DOHH2 (cell line): ENCODE measurements around the gene RNF130.
"Not testable (repeated sequence)": the region's sequence is repeated elsewhere in the genome, so short reads cannot be mapped to it uniquely, and the experiment has no call there.

Source experiments
- H3F3A ChIP-seq: fragments of 200-600 bp; sonication (generic), shearing (Covaris generic); 2 replicates; pipeline ENCODE4 v1.6.0; 2016; ENCODE audit warnings: antibody characterized with exemption, mild to moderate bottlenecking; ENCODE audit not compliant: control insufficient read depth, insufficient read depth
- H3K27ac ChIP-seq: fragments of 200-600 bp; sonication (generic); 2 replicates; pipeline ENCODE4 v1.5.1; 2014; ENCODE audit warnings: low read depth, mild to moderate bottlenecking, low read length, moderate library complexity
- H3K27me3 ChIP-seq: fragments of 200-600 bp; sonication (generic); 2 replicates; pipeline ENCODE4 v1.6.1; 2014; ENCODE audit warnings: mild to moderate bottlenecking, low read length, mixed read lengths; ENCODE audit not compliant: control insufficient read depth
- H3K36me3 ChIP-seq: fragments of 200-600 bp; sonication (generic); 2 replicates; pipeline ENCODE4 v1.6.1; 2014; ENCODE audit warnings: mild to moderate bottlenecking, low read length, moderate library complexity, mixed read lengths; ENCODE audit not compliant: control insufficient read depth
- H3K4me1 ChIP-seq: fragments of 200-600 bp; sonication (generic); 2 replicates; pipeline ENCODE4 v1.6.1; 2014; ENCODE audit warnings: mild to moderate bottlenecking, low read length, mixed read lengths; ENCODE audit not compliant: control insufficient read depth
- H3K4me2 ChIP-seq: fragments of 200-600 bp; sonication (generic); 2 replicates; pipeline ENCODE4 v1.6.0; 2014; ENCODE audit warnings: mild to moderate bottlenecking, low read length, moderate library complexity
- H3K4me3 ChIP-seq: fragments of 200-600 bp; sonication (generic); 2 replicates; pipeline ENCODE4 v1.5.1; 2014; ENCODE audit warnings: mild to moderate bottlenecking, low read length, mixed read lengths
- H3K79me2 ChIP-seq: fragments of 200-600 bp; sonication (generic); 2 replicates; pipeline ENCODE4 v1.6.1; 2014; ENCODE audit warnings: mild to moderate bottlenecking, low read length, mixed read lengths; ENCODE audit not compliant: control insufficient read depth
- H3K9me2 ChIP-seq: fragments of 200-600 bp; sonication (generic); replicated peaks from 2 replicates; pipeline ENCODE4 v1.6.1; 2014; ENCODE audit warnings: mild to moderate bottlenecking, low read length, mixed read lengths; ENCODE audit not compliant: control insufficient read depth
- H3K9me3 ChIP-seq: fragments of 200-600 bp; sonication (generic); 2 replicates; pipeline ENCODE4 v1.6.1; 2014; ENCODE audit warnings: antibody characterized with exemption, low read length, mixed read lengths; ENCODE audit not compliant: control insufficient read depth, insufficient read depth
- H4K20me1 ChIP-seq: fragments of 200-600 bp; sonication (generic); 2 replicates; pipeline ENCODE4 v1.6.0; 2014; ENCODE audit warnings: low read depth, mild to moderate bottlenecking, antibody characterized with exemption, low read length, moderate library complexity; ENCODE audit not compliant: control insufficient read depth, insufficient read depth
- CTCF ChIP-seq: fragments of 200-600 bp; sonication (generic); IDR thresholded peaks from one replicate; pipeline ENCODE4 v1.5.1; 2014; ENCODE audit warnings: antibody characterized with exemption, mild to moderate bottlenecking, low read depth, low read length; ENCODE audit not compliant: poor library complexity, severe bottlenecking
- EZH2phosphoT487 ChIP-seq: fragments of 200-600 bp; sonication (generic); IDR thresholded peaks from 2 replicates; pipeline ENCODE4 v1.6.1; 2017; ENCODE audit warnings: borderline replicate concordance, mild to moderate bottlenecking, antibody characterized with exemption, low read length, moderate library complexity, mixed read lengths

Gene RNF130

DNA sequence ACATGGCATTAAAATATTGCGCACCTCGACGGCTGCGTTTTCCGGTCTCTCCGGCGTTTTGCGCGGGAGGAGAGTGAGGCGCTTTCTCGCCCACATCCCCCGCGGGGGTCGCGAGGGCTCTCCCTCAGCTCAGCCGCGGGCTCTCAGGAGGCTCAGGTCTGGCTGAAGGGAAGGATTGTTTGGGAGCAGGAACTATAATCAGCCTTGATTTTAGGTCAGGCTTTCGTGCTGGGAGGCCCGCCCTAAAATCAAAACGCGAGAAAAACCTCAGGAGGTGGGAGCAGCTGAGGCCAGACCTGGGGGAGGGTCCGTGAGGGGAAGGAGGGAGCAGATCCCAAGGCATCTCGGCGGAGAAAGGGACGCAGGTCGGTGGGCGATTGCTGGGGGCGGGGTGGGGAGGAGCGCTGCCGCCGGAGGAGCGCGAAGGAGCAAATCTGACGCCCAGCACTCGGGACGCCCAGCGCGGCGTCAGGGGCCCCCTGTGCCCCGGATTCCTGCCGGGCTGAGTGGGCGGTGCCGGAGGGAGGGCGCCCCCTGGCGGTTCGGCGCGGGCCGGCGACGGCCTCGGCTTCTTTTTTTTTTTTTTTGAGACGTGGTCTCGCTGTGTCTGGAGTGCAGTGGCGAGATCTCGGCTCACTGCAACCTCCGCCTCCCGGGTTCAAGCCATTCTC, 18.7 kb upstream of the RNF130 start:
- no peaks in the 10 kb centered on the region for H3K27me3 ChIP-seq

GRCh38 chr5:180089628-180090027, 18.1 kb upstream of the RNF130 start:
- H3K9me3 ChIP-seq, H3K36me3 ChIP-seq, H3K9me2 ChIP-seq, H3K27me3 ChIP-seq, H3K4me1 ChIP-seq, H3K4me2 ChIP-seq, H3K4me3 ChIP-seq, H3K27ac ChIP-seq, H3F3A ChIP-seq, H4K20me1 ChIP-seq, H3K79me2 ChIP-seq: not testable (repeated sequence)

More for the DNA sequence above, 18.7 kb upstream of the RNF130 start:
- Histone ChIP-seq H3K4me1 (no peaks in the 10 kb centered on the region), H3K9me2 (no peaks in the 10 kb centered on the region), H3K79me2 (no peaks in the 10 kb centered on the region), H3K4me3 (peak overlapping the region; percentile 50; the same call in 1 of the 2 replicates), H3K4me2 (peak overlapping the region; percentile 62), H3K9me3 (no peaks in the 10 kb centered on the region), H3K36me3 (no peaks in the 10 kb centered on the region), H3F3A (no peaks in the 10 kb centered on the region), H3K27ac (no peak overlapping the region), H4K20me1 (no peaks in the 10 kb centered on the region)
- TF ChIP-seq EZH2phosphoT487 (no peak), CTCF (peak; percentile 72)

GRCh38 chr5:180088561-180088960, 17.0 kb upstream of the RNF130 start:
- H4K20me1 ChIP-seq: no peaks in the 10 kb centered on the region
- no peak overlapping the region for H3K4me3 ChIP-seq
- no peak overlapping the region for H3K27ac ChIP-seq
- H3K9me2 ChIP-seq: no peaks in the 10 kb centered on the region
- H3K27me3 ChIP-seq: no peaks in the 10 kb centered on the region
- no peaks in the 10 kb centered on the region for H3K79me2 ChIP-seq
- H3K4me2 ChIP-seq: no peak overlapping the region
- no peaks in the 10 kb centered on the region for H3K4me1 ChIP-seq
- TF ChIP-seq CTCF (no peak), EZH2phosphoT487 (no peak)
- no peaks in the 10 kb centered on the region for H3F3A ChIP-seq
- H3K36me3 ChIP-seq: no peaks in the 10 kb centered on the region
- no peaks in the 10 kb centered on the region for H3K9me3 ChIP-seq

- Histone ChIP-seq H4K20me1 (no peaks in the 10 kb centered on the region), H3K4me1 (no peaks in the 10 kb centered on the region), H3K79me2 (no peaks in the 10 kb centered on the region), H3K36me3 (no peaks in the 10 kb centered on the region), H3K9me2 (no peaks in the 10 kb centered on the region), H3K4me2 (no peak overlapping the region), H3F3A (no peaks in the 10 kb centered on the region), H3K4me3 (no peak overlapping the region), H3K27me3 (no peaks in the 10 kb centered on the region), H3K27ac (no peak overlapping the region), H3K9me3 (no peaks in the 10 kb centered on the region)
- TF ChIP-seq EZH2phosphoT487: no peak
- TF ChIP-seq CTCF: no peak
Measured at GRCh38 chr5:180086816-180087399, 15.3 kb upstream of the RNF130 start.
